Neuronal stem cell (in vitro differentiated cells): Measurements from ENCODE around the gene NRIP1.

Experiments used
- DNase-seq: peaks from one replicate; pipeline ENCODE4 v3.0.0-alpha.2; 2013; ENCODE audit warnings: low spot score
- H2AFZ ChIP-seq: one replicate; pipeline ENCODE4 v1.6.1; 2013; ENCODE audit warnings: mild to moderate bottlenecking, low read length, inconsistent platforms
- H2AK5ac ChIP-seq: 2 replicates; pipeline ENCODE4 v1.6.1; 2013; ENCODE audit warnings: low read depth, mild to moderate bottlenecking, inconsistent platforms, low read length, moderate library complexity, mixed read lengths
- H2BK120ac ChIP-seq: 2 replicates; pipeline ENCODE4 v1.6.1; 2013; ENCODE audit warnings: low read depth, mild to moderate bottlenecking, inconsistent platforms, low read length, moderate library complexity, mixed read lengths
- H2BK12ac ChIP-seq: one replicate; pipeline ENCODE4 v1.6.1; 2013; ENCODE audit warnings: low read length, inconsistent platforms
- H2BK15ac ChIP-seq: 2 replicates; pipeline ENCODE4 v1.6.1; 2013; ENCODE audit warnings: mild to moderate bottlenecking, low read length, inconsistent platforms, mixed read lengths
- H2BK5ac ChIP-seq: one replicate; pipeline ENCODE4 v1.6.1; 2013; ENCODE audit warnings: inconsistent platforms, mild to moderate bottlenecking, low read length, moderate library complexity
- H3K14ac ChIP-seq: one replicate; pipeline ENCODE4 v1.6.1; 2013; ENCODE audit warnings: low read length, inconsistent platforms
- H3K18ac ChIP-seq: 2 replicates; pipeline ENCODE4 v1.6.1; 2013; ENCODE audit warnings: low read length, inconsistent platforms
- H3K23ac ChIP-seq: 2 replicates; pipeline ENCODE4 v1.6.1; 2013; ENCODE audit warnings: low read depth, mild to moderate bottlenecking, mixed read lengths, low read length, inconsistent platforms; ENCODE audit not compliant: poor library complexity
- H3K27ac ChIP-seq: replicated peaks from 3 replicates; pipeline ENCODE4 v1.5.1; 2013; ENCODE audit warnings: low read length, inconsistent platforms
- H3K27me3 ChIP-seq, 3 experiments: 2 replicates each; pipeline ENCODE4 v1.6.1; 2013; ENCODE audit warnings: low read length in 3 of 3, mild to moderate bottlenecking in 2 of 3, inconsistent platforms in 1 of 3, low read depth in 1 of 3, mixed read lengths in 1 of 3, moderate library complexity in 1 of 3; ENCODE audit not compliant: control insufficient read depth in 3 of 3, insufficient read depth in 3 of 3
- H3K36me3 ChIP-seq, 2 donors: replicated peaks in 1 of 2; 2 replicates each; pipeline ENCODE4 v1.6.1; 2013; ENCODE audit warnings: low read length in 2 of 2; ENCODE audit not compliant: control insufficient read depth in 2 of 2, insufficient read depth in 2 of 2
- H3K4ac ChIP-seq: 2 replicates; pipeline ENCODE4 v1.6.1; 2013; ENCODE audit warnings: inconsistent platforms, mild to moderate bottlenecking, low read length, moderate library complexity
- H3K4me1 ChIP-seq, 2 donors: 1 replicate in 1 of 2; 2 replicates in 1 of 2; pipeline ENCODE4 v1.6.1; 2013; ENCODE audit warnings: low read length in 2 of 2, low read depth in 1 of 2; ENCODE audit not compliant: control insufficient read depth in 2 of 2, insufficient read depth in 1 of 2
- H3K4me2 ChIP-seq: one replicate; pipeline ENCODE4 v1.6.1; 2013; ENCODE audit warnings: mild to moderate bottlenecking, low read length, inconsistent platforms; ENCODE audit not compliant: insufficient read depth, poor library complexity, severe bottlenecking
- H3K4me3 ChIP-seq, 2 donors: 2 replicates each; pipeline ENCODE4 v1.5.1; 2013; ENCODE audit warnings: low read length in 2 of 2, mild to moderate bottlenecking in 2 of 2, inconsistent platforms in 1 of 2, moderate library complexity in 1 of 2
- H3K79me1 ChIP-seq: one replicate; pipeline ENCODE4 v1.6.1; 2013; ENCODE audit warnings: low read depth, mild to moderate bottlenecking, inconsistent platforms, low read length, moderate library complexity
- H3K9ac ChIP-seq: one replicate; pipeline ENCODE4 v1.6.1; 2013; ENCODE audit warnings: mild to moderate bottlenecking, low read depth, low read length, inconsistent platforms; ENCODE audit not compliant: poor library complexity
- H3K9me3 ChIP-seq, 2 donors: replicated peaks in 1 of 2; 2 replicates each; pipeline versions ENCODE3 to v1.6.1; 2013; ENCODE audit warnings: low read length in 2 of 2, mild to moderate bottlenecking in 2 of 2, inconsistent platforms in 1 of 2, low read depth in 1 of 2, mixed read lengths in 1 of 2, moderate library complexity in 1 of 2; ENCODE audit not compliant: control insufficient read depth in 2 of 2, insufficient read depth in 1 of 2
- H4K8ac ChIP-seq: one replicate; pipeline ENCODE4 v1.6.1; 2013; ENCODE audit warnings: low read depth, mild to moderate bottlenecking, inconsistent platforms, low read length, moderate library complexity
- H4K91ac ChIP-seq: one replicate; pipeline ENCODE4 v1.6.1; 2013; ENCODE audit warnings: low read length, low read depth, mild to moderate bottlenecking, inconsistent platforms; ENCODE audit not compliant: poor library complexity
- WGBS, 2 donors: extraction: QIAGEN DNeasy Blood & Tissue Kit; methylation state at CpG; one replicate each; pipeline ENCODE4 v1.1.7; 2013; ENCODE audit warnings: missing lambda C conversion rate in 2 of 2, mixed read lengths in 1 of 2; ENCODE audit not compliant: insufficient read length in 2 of 2, insufficient replicate concordance in 1 of 2; ENCODE audit errors: extremely low coverage in 2 of 2; 5-methylcytosine and 5-hydroxymethylcytosine counted together

The NRIP1 gene

GRCh38 chr21:15027056-15027455 is 37.7 kb downstream of the NRIP1 start:
- Histone ChIP-seq H3K18ac (no peak overlapping the region), H3K36me3 (peaks cover 11 to 72% of the 10 kb centered on the region in 2 donors), H3K4me3 (no peak overlapping the region), H3K23ac (no peak overlapping the region), H3K4me2 (no peak overlapping the region), H2AK5ac (no peak overlapping the region), H4K91ac (no peak overlapping the region), H3K4me1 (peaks cover 0 to 6% of the 10 kb centered on the region in 2 donors), H3K14ac (no peak overlapping the region), H2BK15ac (no peak overlapping the region), H3K9me3 (peaks cover 0 to 27% of the 10 kb centered on the region in 2 donors), H3K4ac (no peak overlapping the region), H3K27me3 (no peaks in the 10 kb centered on the region), H2AFZ (no peak overlapping the region), H2BK12ac (no peak overlapping the region), H3K79me1 (peaks cover 7% of the 10 kb centered on the region), H3K27ac (no peak overlapping the region), H4K8ac (no peak overlapping the region), H2BK5ac (no peak overlapping the region), H2BK120ac (no peak overlapping the region), H3K9ac (no peak overlapping the region)
- no peak for DNase-seq
- no CpG with 5 or more reads among the region's 5 CpGs for WGBS, 2 donors

GRCh38 chr21:15026370-15026769 is 38.4 kb downstream of the NRIP1 start:
- Histone ChIP-seq H3K18ac (no peak overlapping the region), H3K14ac (no peak overlapping the region), H3K9me3 (peaks cover 0 to 23% of the 10 kb centered on the region in 2 donors), H3K36me3 (peaks cover 8 to 70% of the 10 kb centered on the region in 2 donors), H2BK12ac (no peak overlapping the region), H2BK5ac (no peak overlapping the region), H2BK120ac (no peak overlapping the region), H2BK15ac (no peak overlapping the region), H3K23ac (no peak overlapping the region), H3K4me3 (no peak overlapping the region), H3K79me1 (peaks cover 8% of the 10 kb centered on the region), H4K91ac (no peak overlapping the region), H3K9ac (no peak overlapping the region), H3K4me1 (peaks cover 0 to 6% of the 10 kb centered on the region in 2 donors), H3K4me2 (no peak overlapping the region), H3K27ac (no peak overlapping the region), H2AK5ac (no peak overlapping the region), H3K27me3 (no peaks in the 10 kb centered on the region), H3K4ac (no peak overlapping the region), H2AFZ (no peak overlapping the region), H4K8ac (no peak overlapping the region)
- WGBS, 2 donors = no CpG with 5 or more reads among the region's 2 CpGs
- no peak for DNase-seq

DNA sequence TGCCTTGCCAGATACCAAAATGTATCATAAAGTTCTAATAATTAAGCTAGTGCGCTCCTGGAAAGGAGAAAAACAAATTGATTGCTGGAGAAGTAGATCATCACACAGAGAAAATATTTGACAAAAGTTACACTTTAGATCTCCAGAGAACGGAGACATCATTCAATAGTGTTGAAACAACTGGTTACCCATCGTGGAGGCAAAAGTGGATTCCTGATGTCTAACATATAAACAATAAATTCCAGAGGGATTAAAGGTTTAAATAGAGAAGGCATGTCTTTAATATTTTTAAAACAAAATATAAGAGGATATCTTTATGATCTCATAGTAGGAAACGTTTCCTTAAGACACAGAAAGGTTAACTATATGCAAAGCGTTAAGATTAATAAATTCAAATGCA is 41.0 kb downstream of the NRIP1 start:
- WGBS, 2 donors = no CpG with 5 or more reads among the region's 5 CpGs
- Histone ChIP-seq H2BK15ac (no peak overlapping the region), H3K79me1 (peaks cover 8% of the 10 kb centered on the region), H3K4me3 (no peak overlapping the region), H3K4me2 (no peak overlapping the region), H2AK5ac (no peak overlapping the region), H3K4ac (no peak overlapping the region), H3K18ac (no peak overlapping the region), H3K9me3 (peaks cover 0 to 13% of the 10 kb centered on the region in 2 donors), H3K36me3 (peaks cover 5 to 62% of the 10 kb centered on the region in 2 donors), H3K4me1 (peaks cover 0 to 2% of the 10 kb centered on the region in 2 donors), H3K23ac (no peak overlapping the region), H3K27me3 (no peaks in the 10 kb centered on the region), H3K9ac (no peak overlapping the region), H4K91ac (no peak overlapping the region), H3K14ac (no peak overlapping the region), H2BK12ac (no peak overlapping the region), H2BK120ac (no peak overlapping the region), H2AFZ (no peak overlapping the region), H3K27ac (no peak overlapping the region), H2BK5ac (no peak overlapping the region), H4K8ac (no peak overlapping the region)
- DNase-seq = no peak

DNA sequence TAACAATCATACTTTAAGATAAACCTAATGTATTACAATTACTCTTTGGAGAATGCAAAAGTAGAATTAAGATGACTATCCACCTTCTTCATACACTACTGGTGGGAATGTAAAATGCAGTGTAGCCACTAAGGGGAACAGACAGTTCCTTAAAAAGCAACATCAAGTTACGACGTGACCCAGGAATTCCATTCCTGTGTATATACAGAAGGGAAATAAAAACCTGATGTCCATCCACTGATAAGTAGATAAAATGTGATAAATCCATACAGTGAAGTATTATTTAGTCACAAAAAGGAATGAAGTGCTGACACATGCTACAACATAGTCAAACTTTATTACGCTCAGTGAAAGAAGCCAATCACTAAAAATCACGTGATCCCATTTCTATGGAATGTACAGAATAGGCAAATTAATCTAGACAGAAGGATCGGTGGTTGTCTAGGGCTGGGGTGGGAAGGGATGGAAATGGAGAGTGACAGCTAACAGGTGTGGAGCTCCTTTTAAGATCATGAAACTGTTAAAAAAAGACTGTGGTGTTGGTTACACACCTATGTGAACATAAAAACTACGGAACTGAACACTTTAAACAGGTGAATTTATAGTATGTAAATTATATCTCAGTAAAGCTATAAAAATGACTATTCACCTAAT is 42.1 kb downstream of the NRIP1 start:
- H3K4ac ChIP-seq = no peak overlapping the region
- no peak overlapping the region for H2BK5ac ChIP-seq
- peaks cover 5 to 54% of the 10 kb centered on the region in 2 donors for H3K36me3 ChIP-seq
- H3K4me1 ChIP-seq = peaks cover 0 to 1% of the 10 kb centered on the region in 2 donors
- no peak overlapping the region for H3K4me2 ChIP-seq
- H2BK12ac ChIP-seq = no peak overlapping the region
- H3K27ac ChIP-seq = no peak overlapping the region
- no peak overlapping the region for H2BK120ac ChIP-seq
- no peak overlapping the region for H3K4me3 ChIP-seq
- no peak overlapping the region for H4K8ac ChIP-seq
- DNase-seq = no peak
- no peaks in the 10 kb centered on the region for H3K27me3 ChIP-seq
- H2AFZ ChIP-seq = no peak overlapping the region
- WGBS, 2 donors = no CpG with 5 or more reads among the region's 6 CpGs
- no peak overlapping the region for H3K14ac ChIP-seq
- H4K91ac ChIP-seq = no peak overlapping the region
- H3K9me3 ChIP-seq = peaks cover 0 to 13% of the 10 kb centered on the region in 2 donors
- H3K9ac ChIP-seq = no peak overlapping the region
- peaks cover 8% of the 10 kb centered on the region for H3K79me1 ChIP-seq
- no peak overlapping the region for H2AK5ac ChIP-seq
- H2BK15ac ChIP-seq = no peak overlapping the region
- no peak overlapping the region for H3K18ac ChIP-seq
- no peak overlapping the region for H3K23ac ChIP-seq
